Effector memory CD4-positive, alpha-beta T cell (primary cell): ENCODE data around the gene FRMPD2.
"Not testable (repeated sequence)": the region's sequence is repeated elsewhere in the genome, so short reads cannot be mapped to it uniquely, and the experiment has no call there.

Experiments used
- DNase-seq, 3 donors: peaks; one replicate each; pipeline ENCODE4 v3.0.0-alpha.2; 2020
- H3K27ac ChIP-seq: 2 replicates; pipeline ENCODE4 v1.7.0; 2013; ENCODE audit warnings: mild to moderate bottlenecking, low read length, moderate library complexity; ENCODE audit not compliant: insufficient read depth, poor library complexity, severe bottlenecking
- H3K27me3 ChIP-seq: replicated peaks from 2 replicates; pipeline ENCODE4 v1.7.0; 2013; ENCODE audit warnings: mild to moderate bottlenecking, low read length; ENCODE audit not compliant: insufficient read depth, control insufficient read depth, poor library complexity, severe bottlenecking
- H3K36me3 ChIP-seq: 2 replicates; pipeline ENCODE4 v1.7.0; 2013; ENCODE audit warnings: mild to moderate bottlenecking, low read length, moderate library complexity; ENCODE audit not compliant: control insufficient read depth, insufficient read depth
- H3K4me1 ChIP-seq: 2 replicates; pipeline ENCODE4 v1.7.0; 2013; ENCODE audit warnings: low read length, mild to moderate bottlenecking; ENCODE audit not compliant: control insufficient read depth, insufficient read depth, poor library complexity, severe bottlenecking
- H3K4me3 ChIP-seq: 2 replicates; pipeline ENCODE4 v1.7.0; 2013; ENCODE audit warnings: low read length, low read depth, mild to moderate bottlenecking; ENCODE audit not compliant: insufficient read depth, poor library complexity, severe bottlenecking
- H3K9me3 ChIP-seq: 2 replicates; pipeline ENCODE4 v1.7.0; 2013; ENCODE audit warnings: mild to moderate bottlenecking, low read length, moderate library complexity; ENCODE audit not compliant: control insufficient read depth

FRMPD2 gene

GRCh38 chr10:48143721-48144642, 130.5 kb downstream of the FRMPD2 start:
- H3K27me3 ChIP-seq, H3K9me3 ChIP-seq, DNase-seq, H3K36me3 ChIP-seq, H3K27ac ChIP-seq, H3K4me1 ChIP-seq, H3K4me3 ChIP-seq: not testable (repeated sequence)

DNA sequence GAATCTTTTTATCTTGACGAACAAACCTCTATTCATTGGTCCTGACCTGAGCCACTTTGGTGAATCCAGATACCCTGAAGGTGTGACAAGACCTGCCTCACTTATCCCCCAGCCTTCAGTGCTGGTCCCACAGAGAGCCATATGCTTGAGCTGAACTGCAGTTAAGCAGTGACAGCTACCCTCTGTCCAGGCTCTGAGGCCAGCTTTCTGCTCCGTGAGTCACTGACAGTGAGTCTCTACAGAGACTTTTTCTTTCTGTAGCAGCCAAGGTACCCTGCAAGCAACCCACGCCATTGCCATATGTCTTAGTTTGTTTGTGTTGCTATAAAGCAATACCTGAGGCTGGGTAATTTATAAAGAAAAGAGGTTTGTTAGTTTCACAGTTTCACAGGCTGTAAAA, 133.5 kb downstream of the FRMPD2 start:
- not testable (repeated sequence) for H3K27me3 ChIP-seq, H3K27ac ChIP-seq, H3K9me3 ChIP-seq, H3K36me3 ChIP-seq, DNase-seq, H3K4me3 ChIP-seq, H3K4me1 ChIP-seq

GRCh38 chr10:48139953-48140850, 134.3 kb downstream of the FRMPD2 start:
- H3K4me1 ChIP-seq, H3K36me3 ChIP-seq, H3K9me3 ChIP-seq, H3K27ac ChIP-seq, H3K27me3 ChIP-seq, DNase-seq, H3K4me3 ChIP-seq: not testable (repeated sequence)

DNA sequence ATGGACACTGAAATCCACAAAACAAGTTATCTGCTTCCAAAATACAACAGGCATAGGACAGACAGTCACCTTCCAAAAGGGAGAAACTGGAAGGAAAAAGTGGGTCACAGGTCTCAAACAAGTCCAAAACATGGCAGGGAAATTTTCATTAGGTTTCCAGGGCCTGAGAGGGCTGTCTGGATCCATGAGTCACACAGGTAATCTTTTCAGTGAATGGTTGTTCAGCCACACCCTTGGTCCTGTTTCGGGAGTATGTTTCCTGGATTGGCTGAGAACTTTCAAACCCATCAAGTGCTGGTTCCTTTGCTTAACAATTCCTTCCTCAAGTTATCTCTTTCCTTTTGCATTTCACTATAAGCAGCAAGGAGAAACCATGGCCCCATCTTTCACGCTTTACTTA, 145.5 kb downstream of the FRMPD2 start:
- H3K9me3 ChIP-seq, result not testable (repeated sequence)

DNA sequence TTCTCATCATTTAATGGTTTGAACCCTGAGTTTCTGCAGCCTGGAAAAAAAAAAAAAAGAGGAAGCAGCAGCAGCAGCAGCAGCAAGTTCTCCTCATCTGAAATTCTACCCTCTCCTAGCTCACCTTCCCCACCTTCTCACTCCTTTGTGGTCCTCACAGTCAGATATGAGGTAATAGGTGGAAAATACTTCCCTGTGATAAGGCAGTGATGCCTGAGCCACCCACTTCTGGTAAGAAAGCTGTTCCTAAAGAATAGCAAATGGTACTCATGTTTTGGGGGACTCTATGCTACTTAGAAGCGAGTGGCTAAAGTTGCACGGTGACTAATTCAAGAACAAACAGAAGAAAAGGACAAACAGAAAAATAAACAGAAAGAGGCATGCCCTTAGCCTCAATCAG, 148.2 kb downstream of the FRMPD2 start:
- H3K27me3 ChIP-seq, result not testable (repeated sequence)

More for the DNA sequence above, 145.5 kb downstream of the FRMPD2 start:
- H3K36me3 ChIP-seq, H3K27me3 ChIP-seq, DNase-seq, H3K4me3 ChIP-seq, H3K27ac ChIP-seq, H3K4me1 ChIP-seq: not testable (repeated sequence)

DNA sequence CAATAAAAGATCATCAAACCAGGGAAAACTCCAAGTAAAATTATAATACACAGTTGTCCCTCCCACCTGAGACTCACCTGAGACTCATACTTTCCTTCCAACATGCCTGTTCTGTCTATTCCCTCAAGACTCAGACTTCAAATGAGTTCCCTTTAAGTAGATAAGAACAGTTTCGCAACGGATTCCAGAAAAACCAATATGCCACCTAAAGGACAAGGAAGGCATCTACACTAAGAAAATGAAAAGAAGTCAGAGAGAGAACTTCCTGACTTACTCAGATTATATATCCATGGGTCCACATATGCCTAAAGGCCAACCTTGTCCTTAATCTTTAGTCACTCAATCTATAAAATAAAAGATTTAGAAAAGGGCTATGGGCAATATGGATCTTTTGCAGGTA, 148.9 kb downstream of the FRMPD2 start:
- not testable (repeated sequence) for H3K36me3 ChIP-seq, H3K27ac ChIP-seq, H3K9me3 ChIP-seq, H3K4me3 ChIP-seq, H3K27me3 ChIP-seq, H3K4me1 ChIP-seq, DNase-seq

More for the DNA sequence above, 148.2 kb downstream of the FRMPD2 start:
- not testable (repeated sequence) for H3K4me3 ChIP-seq, H3K27ac ChIP-seq, H3K36me3 ChIP-seq, DNase-seq, H3K4me1 ChIP-seq, H3K9me3 ChIP-seq

GRCh38 chr10:48122618-48123017, 151.9 kb downstream of the FRMPD2 start:
- not testable (repeated sequence) for DNase-seq, H3K27me3 ChIP-seq, H3K9me3 ChIP-seq, H3K4me1 ChIP-seq, H3K27ac ChIP-seq, H3K4me3 ChIP-seq, H3K36me3 ChIP-seq

DNA sequence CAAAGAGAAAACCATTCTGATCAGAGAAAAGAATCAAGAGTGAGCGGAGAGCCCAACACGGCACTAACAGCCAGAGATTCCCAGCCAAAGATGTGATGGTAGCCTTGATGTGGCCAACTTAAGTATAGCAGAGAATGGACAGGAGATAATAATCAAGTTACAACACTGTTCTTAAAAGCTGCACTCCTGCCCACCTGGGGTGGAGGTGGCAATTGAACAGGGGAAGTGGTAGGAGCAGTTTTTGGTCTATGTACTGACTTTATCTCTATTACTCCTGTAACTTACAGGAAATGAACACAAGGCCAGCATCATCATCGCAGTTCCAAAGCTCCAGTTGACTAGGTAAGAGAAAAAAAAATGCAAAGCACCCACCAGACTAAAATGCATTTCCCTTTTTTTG, 164.2 kb downstream of the FRMPD2 start:
- DNase-seq, H3K4me1 ChIP-seq, H3K27me3 ChIP-seq, H3K4me3 ChIP-seq, H3K9me3 ChIP-seq, H3K36me3 ChIP-seq, H3K27ac ChIP-seq: not testable (repeated sequence)
